Measurements from ENCODE around the gene PCSK6.
"Not testable (repeated sequence)": the region's sequence is repeated elsewhere in the genome, so short reads cannot be mapped to it uniquely, and the experiment has no call there.

PCSK6 gene

DNA sequence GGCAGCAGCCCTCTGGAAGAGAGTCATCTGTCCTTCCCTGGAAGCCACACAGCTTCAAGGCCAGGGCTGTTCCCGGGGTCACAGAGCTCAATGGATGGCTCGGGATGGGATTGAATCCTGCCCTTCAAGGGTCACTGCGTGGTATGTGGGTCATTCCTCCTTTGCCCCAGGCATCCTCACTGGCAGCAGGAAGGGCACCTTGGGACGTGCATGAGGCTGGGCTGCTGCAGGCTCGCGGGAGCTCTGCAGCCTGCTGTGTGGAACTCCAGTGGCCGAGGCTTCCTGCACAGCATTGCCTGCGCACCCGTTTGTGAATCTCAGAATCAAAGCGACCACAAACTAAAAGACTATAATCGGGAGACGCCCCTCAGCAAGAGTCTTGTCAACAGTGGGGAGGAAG is 60.7 kb downstream of the PCSK6 start:
- DNase-seq, result no peak

DNA sequence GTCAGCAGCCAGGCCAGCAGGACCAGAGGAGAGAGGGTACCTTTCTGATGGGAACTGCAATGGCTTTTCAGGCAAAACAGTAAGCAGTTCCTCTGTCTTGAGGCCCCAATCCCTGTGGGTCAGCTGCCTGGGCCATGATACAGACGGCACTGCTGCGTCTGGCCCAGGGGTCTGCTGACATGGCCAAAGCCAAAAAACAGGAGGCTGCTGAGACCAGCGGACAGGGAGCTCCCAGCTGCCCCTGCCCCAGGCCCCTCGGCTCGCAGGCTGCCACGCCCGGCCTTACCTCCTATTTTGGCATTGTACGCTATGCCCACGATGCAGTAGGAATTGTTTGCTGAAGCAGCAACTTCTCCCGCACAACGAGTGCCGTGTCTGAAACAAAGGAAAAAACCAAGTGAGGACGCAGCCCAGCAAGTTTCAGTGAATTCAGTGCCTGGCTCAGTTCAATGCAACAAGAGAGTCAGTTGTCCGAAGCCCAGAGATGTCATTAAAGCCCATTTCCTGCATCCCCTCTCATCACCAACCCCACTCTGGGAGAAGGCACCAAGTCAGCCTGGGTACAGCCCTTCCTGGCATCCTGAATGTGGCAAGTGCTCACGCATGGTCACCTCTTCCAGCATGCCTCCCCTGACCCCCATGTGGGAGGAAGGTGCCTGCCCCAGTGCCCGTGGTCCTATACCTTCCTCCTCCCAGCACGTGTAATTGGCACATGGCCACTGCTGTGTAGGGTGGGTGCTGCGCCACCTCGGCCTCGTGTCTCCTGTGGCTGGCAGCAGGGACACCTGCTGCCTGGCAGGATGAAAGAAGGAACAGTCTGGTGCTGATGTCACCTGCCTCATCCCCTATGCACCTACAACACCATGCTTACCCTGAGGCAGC is 61.7 kb downstream of the PCSK6 start:
- no peak for DNase-seq

DNA sequence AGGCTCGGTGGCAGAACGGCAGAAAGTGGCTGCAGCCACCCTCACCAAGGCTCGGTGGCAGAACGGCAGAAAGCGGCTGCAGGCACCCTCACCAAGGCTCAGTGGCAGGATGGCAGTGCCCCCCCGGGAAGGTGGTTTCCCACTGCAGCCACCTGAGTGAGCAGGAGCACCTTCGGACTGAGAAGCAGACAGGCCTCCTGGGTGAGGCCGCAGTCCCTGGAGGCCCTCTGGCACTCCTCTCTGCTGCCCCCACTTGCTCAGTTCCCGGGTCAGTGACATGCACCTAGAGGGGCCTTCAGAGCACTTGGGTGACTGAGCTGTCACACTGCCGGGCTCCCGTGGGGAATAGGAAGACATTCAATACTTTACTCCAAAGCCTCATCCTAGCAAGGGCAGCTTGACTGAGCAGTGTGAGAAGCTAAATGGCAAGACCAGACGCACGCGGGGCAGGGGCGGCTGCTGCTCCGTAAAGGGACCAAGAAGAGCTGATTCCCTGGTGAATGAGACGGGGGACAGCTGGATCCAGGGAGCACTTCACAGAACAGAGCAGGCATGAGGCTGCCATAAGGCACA is 62.7 kb downstream of the PCSK6 start:
- no peak for DNase-seq

DNA sequence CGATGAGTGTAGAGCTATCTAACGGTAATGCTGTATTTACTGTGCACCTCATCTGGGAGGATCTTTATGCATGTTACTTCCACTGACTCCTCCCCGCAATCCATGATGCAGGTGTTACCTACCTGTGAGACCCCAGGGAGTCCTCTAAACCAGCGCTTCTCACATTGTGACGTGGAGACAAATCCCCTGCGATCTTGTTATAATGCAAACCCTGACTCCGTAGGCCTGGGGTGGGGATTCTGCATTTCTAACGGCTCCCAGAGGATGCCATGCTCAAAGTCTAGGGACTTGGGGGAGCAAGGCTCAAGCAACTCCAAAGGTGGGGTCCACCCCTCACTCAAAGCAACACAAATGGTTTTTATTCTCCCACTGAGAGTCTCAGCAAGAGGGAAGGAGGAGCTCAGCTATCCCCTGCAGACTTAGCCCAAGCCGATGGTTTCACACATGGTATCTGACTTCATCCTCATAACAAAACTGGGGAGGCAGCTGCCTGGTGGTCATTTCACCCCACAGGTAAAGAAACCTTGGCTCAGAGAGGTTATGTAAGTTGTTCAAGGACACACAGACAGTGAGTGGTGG is 63.6 kb downstream of the PCSK6 start:
- DNase-seq, result no peak

DNA sequence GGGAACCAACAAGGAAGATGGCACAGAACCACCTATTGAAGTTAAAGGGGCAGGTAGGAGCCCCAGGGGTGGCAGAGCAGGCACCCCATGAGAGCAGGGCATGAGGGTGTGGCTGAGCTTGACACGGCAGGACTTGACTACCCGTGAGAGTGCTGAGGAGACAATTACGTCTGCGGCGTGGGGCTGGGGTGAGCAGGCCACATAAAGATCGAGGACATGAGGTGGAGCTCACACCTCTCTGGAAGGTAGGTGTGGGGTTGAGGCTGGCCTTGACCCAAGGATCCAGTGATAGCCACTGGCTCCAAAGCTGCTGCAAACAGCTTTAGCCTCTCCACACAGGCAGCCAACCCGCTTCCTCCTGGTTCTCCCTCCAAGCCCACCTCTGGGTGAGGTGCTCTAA is 64.5 kb downstream of the PCSK6 start:
- no peak for DNase-seq

DNA sequence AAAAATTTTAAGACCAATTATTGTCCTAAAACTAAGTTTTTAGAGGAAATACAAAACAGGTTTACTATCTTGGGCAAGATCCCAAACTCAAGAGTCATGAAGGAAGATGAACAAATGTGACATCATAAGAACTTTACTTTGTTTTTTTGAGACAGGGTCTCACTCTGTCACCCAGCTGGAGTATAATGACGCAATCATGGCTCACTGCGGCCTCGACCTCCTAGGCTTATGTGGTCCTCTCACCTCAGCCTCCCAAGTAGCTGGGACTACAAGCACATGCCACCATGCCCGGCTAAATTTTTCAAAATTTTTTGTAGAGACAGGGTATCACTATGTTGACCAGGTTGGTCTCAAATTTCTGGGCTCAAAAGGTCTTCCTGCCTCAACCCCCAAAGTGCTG is 69.3 kb downstream of the PCSK6 start:
- DNase-seq, result no peak

DNA sequence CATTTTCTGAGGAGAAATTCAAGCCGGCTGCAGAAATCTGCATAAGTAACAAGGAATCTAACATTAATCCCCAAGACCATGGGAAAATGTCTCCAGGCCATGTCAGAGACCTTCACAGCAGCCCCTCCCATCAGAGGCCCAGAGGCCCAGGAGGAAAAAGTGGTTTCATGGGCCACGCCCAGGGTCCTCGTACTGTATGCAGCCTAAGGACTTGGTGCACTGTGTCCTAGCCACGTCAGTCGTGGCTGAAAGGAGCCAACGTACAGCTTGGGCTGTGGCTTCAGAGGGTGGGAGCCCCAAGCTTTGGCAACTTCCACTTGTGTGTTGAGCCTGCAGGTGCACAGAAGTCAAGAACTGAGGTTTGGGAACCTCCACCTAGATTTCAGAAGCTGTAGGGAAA is 73.0 kb downstream of the PCSK6 start:
- DNase-seq, result not testable (repeated sequence)

DNA sequence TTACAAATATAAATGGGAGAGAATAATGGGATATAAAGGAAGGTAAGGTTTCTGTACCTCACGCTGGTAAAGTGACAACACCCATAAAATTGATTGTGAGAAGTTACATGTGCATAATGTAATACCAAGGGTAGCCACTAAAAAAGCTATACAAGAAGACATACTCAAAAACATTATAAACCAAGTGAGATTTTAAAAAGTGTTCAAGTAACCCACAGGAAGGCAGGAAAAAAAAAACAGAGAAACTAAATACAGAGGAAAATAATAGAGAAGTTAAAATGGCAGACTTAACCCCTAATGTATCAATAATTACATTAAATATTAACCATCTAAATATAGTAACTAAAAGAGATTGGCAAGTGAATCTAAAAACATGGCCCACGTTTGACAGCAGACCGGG is 76.3 kb downstream of the PCSK6 start:
- no peak for DNase-seq

DNA sequence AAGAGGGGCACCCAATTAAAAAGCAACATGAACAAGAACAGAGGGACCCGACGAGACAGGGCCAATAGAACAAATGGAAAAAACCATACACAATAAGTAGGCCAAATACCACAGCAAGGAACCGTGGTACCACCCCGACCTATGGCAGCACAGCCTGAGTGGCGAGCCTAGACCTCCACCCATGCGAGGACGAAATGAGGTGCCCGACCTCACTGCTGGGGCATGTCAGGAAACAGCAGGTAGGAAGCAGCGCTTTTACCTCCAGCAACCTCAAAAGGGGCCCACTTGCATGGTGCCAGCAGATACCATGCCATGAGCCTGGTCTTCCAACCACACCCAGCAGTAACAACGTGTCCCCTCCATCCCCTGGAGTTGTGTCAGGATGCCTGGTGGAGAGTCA is 77.9 kb downstream of the PCSK6 start:
- no peak for DNase-seq

DNA sequence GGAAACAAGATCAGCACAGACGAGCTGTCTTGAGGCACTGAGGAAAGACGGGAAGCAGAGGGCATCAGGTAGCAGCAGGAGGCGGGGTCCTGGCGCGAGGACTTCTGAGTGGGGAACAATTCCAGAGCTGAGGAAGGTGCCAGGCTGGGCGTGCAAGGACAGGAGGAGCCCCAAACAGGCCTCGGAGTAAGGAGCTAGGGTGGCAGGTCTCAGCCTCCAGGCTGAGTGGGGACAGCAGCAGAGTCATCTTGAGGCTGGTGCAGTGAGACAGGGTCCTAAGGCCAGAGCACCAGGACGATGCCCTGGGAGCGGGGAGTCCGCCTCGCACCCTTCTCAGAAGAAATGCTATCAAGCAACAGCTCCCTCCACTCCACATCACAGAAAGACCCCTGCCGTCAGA is 78.4 kb downstream of the PCSK6 start:
- no peak for DNase-seq

DNA sequence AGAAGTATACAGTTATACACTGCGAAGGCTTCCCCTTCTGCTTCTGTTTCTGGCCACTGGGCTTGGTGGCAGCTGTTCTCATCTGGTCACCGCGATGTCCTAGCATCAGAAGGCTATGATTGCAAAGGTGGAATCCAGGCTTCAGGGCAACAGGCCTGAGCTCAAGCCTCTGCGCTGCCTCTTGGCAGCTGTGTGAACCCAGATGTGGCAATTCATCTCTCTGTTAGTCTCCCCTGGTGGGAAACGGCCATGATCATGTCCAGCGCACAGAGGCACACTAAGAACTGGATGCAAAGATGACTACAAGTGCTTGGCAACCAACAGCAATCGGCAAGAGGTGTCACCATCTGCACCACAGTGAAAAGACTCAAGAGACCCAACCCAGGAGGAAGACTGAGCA is 78.9 kb downstream of the PCSK6 start:
- no peak for DNase-seq

DNA sequence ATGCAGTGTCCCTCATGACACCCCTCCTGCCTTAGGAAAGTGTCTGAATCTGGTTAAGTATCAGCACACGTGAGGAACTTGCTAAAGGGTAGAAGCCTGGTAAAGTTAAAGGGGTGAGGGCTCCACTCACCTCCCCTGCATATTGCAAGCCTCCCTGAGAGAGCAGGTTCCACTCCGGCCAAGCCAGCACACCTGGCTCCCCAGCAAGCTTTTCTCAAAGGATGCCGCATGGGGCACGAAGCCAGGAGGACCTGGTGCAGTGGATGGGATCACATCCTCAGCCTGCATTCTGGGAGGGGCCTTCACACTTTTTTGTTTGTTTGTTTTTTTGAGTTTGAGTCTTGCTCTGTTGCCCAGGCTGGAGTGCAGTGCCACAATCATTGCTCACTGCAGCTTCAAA is 79.9 kb downstream of the PCSK6 start:
- no peak for DNase-seq

DNA sequence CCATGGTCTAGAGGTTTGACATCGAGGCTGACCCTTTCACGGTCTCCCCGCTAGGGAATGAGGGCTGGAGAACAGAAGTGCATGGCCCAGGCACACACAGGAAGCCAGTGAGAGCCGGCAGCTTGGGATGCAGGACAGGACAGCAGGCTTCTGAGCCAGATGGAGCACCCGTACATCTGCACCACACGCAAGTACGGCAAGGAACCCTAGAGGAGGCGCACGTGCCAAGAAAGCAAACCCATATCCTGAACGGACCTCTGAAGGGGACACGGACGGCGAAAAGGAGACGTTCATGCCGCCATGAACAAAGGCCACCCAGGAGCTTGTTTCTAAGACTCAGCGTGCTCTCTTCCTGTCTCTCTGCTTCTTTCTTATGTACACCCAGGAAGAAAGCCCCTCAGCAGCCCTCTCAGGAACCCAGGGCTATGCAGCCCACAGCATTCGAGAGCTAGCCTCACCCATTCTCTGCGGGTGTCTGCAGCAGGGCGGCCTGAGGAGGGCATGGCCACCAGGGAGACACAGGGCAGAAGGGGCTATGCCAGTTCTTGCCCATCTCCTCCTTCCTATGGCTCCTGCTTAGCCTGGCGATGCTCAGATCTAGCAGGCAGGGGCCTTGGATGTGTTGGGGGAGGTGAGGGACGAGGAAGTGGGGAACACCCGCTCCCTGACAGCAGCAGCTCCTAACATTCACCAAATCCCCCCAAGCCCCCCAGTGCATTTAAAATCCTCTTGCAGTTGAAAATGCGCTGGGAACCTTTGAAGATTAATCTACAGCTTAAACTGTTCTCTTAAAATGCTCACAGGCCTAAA is 81.3 kb downstream of the PCSK6 start:
- DNase-seq, result no peak

DNA sequence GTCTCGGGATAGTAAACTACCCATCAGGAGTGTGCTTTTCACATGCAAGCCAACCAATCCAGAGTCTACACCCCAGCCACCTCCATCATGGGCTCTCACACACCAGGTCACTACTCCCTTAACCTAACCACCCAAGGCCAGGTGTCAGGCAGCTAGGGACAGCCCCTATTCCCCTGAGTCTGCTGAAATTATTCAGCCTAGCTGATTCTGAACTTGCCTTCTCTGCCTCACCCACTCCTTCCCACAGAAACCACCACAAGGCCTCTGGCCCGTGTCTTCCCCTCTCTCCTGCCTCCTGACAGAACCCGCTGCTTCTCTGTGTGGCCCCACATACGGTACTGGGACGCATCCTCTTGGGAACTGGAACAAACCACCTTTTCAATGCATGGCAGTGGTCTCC is 82.1 kb downstream of the PCSK6 start:
- DNase-seq, result no peak

DNA sequence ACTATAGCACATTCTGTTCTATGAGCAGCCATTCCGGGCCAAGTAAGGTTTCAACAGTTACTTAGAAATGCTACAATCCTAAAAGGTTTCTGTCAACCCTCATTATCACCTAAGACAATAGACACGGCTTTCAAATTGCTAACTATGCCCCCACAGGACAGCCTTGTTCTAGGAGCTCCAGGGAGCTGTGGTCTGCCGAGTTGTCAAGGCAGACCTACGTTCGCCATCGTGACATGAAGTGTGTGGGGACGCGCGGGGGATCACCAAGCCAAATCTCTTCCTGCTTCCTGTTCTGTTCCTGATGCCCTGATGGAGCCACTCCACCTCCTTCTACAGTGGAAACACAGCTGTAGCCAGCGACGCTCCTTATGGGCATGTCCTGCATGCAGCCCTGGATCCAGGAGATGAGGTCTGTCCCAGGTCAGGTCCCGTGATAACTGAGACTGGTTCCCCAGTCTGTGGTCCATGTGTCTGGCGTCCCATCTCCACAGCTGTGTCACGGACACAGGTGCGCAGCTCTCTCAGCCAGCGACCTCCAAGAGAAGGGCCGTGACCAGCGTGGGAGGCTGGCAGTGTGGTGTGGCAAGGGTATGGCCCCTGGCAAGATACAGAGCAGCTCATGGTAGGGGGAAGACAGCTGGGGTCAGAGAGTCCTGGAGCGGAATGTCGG is 82.8 kb downstream of the PCSK6 start:
- DNase-seq, result no peak

DNA sequence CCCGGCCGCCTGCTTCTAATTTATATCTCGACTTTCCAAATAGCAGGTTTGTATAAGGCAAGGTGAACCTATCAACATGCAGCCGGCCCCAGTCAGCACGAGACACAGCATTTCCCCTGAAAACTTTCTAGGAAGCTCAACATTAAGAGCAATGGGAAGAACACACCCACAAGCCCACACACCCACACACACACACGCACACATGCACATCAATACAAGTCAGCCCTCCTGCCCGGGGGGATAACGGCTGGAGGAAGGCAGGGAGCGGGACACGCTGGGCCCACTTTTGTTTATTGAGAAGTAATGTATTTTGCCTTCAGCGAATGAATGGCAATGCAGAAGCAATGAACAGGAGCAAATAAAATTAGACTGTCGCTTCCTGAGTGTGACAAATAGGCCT is 83.5 kb downstream of the PCSK6 start:
- DNase-seq, result no peak

DNA sequence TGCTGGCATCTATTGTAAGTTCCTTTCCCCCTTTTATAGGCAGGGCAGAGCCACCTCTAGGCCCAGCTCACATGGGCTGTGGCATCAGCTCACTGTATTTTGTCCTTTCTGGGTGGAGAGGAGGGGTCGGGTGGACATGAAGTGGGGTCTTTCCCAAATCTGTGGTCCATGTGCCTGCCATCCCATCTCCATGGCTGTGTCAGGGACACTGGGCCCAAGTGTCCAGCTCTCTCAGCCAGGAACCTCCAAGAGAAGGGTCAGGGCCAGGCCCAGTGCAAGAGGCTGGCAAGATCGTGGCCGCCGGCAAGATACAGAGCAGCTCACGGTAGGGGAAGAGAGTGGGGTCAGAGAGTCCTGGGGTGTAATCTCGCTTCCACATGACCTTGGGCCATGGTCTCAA is 85.3 kb downstream of the PCSK6 start:
- no peak for DNase-seq

DNA sequence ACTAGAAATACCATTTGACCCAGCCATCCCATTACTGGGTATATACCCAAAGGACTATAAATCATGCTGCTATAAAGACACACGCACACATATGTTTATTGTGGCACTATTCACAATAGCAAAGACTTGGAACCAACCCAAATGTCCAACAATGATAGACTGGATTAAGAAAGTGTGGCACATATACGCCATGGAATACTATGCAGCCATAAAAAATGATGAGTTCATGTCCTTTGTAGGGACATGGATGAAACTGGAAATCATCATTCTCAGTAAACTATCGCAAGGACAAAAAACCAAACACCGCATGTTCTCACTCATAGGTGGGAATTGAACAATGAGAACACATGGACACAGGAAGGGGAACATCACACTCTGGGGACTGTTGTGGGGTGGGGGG is 86.6 kb downstream of the PCSK6 start:
- not testable (repeated sequence) for DNase-seq

DNA sequence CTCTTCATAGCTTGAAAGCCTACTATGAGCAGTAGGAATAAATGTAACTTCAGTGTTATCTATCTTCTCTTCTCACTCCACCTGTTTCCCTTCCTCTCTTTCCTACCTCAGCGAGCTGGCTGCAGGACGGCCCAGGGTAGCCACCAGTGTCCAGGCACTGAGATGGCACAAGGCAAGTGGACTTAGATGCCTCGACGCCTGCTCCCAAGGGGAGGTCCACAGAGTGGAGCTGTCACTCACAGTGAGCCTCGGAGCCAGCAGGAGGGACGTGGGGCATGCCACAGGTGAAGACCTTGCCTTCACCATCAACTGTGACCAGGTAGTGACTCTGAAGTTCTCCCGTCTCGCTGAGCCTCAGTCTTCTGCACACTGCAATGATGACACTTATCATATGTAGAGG is 88.2 kb downstream of the PCSK6 start:
- no peak for DNase-seq

DNA sequence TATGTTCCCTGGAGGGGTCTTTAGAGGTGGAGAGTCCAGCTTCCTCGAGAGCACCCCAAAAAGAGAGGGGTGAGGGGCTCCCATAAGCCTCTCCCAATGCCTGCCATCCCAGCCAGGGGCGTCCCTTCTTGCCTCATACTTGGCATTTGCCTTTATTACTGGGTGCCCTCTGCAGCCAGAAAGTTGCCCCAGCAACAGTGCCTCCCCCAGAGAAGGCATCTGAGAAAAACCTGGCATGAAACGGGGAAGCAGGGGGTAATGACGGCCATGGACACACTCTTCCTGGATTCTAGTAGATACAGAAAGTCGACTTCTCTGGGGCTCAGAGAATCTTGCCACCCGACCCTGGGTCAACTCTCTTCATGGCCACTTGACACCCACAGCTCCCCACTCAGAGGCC is 90.1 kb downstream of the PCSK6 start:
- DNase-seq, result no peak

DNA sequence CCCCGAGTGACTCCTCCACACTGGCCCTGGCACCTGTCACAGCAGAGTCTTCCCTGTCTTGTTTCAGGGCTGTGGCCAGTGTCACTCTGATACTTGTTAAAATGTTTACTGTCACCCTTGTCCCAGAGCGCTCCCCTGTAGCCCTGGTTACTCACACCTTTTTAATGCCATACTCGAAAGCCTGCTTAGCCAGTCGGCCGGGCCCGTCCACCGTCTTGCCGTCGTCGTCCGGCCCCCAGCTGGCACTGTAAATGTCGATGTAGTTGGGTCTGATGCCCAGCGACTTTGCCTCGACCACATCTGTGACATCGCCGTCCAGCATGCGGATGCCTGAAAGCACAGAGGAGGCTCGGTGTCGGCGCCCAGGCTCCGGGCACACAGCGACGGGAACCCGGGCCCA is 91.3 kb downstream of the PCSK6 start:
- no peak for DNase-seq

DNA sequence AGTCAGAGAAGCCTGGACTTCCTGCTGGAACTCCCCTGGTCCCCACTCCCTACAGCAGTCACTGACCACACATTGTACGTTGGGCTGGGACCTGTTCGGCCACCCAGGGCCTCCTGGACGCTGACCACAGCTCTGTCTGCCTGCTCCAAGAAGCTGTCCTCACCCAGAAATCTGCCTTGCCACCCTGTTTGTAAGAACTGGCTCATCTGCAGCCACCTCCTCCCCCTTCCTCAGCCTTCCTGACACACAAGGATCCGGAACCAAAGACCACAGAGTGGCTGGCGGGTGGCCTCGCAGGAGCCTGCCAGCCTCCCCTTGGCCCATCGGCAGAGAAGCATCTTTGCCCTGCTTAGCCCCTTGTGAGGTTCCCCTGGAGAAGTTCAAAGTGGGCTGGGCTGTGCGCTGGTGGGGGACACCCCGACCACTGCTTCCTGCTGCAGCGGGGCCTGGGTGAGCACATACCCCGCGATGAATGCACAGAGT is 91.9 kb downstream of the PCSK6 start:
- no peak for DNase-seq
